Measurements from ENCODE around the gene ALLC.

- TF ChIP-seq, protein P1, sequence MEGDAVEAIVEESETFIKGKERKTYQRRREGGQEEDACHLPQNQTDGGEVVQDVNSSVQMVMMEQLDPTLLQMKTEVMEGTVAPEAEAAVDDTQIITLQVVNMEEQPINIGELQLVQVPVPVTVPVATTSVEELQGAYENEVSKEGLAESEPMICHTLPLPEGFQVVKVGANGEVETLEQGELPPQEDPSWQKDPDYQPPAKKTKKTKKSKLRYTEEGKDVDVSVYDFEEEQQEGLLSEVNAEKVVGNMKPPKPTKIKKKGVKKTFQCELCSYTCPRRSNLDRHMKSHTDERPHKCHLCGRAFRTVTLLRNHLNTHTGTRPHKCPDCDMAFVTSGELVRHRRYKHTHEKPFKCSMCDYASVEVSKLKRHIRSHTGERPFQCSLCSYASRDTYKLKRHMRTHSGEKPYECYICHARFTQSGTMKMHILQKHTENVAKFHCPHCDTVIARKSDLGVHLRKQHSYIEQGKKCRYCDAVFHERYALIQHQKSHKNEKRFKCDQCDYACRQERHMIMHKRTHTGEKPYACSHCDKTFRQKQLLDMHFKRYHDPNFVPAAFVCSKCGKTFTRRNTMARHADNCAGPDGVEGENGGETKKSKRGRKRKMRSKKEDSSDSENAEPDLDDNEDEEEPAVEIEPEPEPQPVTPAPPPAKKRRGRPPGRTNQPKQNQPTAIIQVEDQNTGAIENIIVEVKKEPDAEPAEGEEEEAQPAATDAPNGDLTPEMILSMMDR (IDR thresholded peaks at IDR 0.05), result no peak
- no peak for TF ChIP-seq POLR2AphosphoS5 (IDR thresholded peaks at IDR 0.05)
Observed at GRCh38 chr2:3675687-3676086, 17.7 kb downstream of the ALLC start.

Measured in prostate gland (tissue), 2 donors.